ENCODE results near the gene GOLGA6L7. TPM values are rescaled to one million over a fixed set of nuclear protein-coding genes. Genes with fewer than 3 reads are reported as not detected.
"Not testable (repeated sequence)": the region's sequence is repeated elsewhere in the genome, so short reads cannot be mapped to it uniquely, and the experiment has no call there.

Gene GOLGA6L7
- not detected for total RNA-seq
- polyA plus RNA-seq: not detected
- long read RNA-seq, donor 1, partial matches to known transcripts: 0 of 1 reads
- long read RNA-seq, donor 1, other reads (novel, unspliced or antisense): 1 of 1 reads
- long read RNA-seq, donor 2: 0 reads
- long read RNA-seq, donor 3: 0 reads

GRCh38 chr15:28848521-28848920, at the start of gene GOLGA6L7:
Gene GOLGA6L7, minus strand, starts transcription at chr15:28848644. Its CDS starts 95 bp downstream, at chr15:28848549.
- H3K4me1 ChIP-seq; DNase-seq; intact Hi-C loops (cut with DNase I); H3K27ac ChIP-seq; H3K4me3 ChIP-seq; H3K36me3 ChIP-seq; H3K9me3 ChIP-seq; ATAC-seq; H3K27me3 ChIP-seq: not testable (repeated sequence)
- 93 to 95% methylated on average over 13 of the region's 13 CpGs for WGBS, 2 donors

GRCh38 chr15:28897861-28898585, 49.6 kb upstream of the GOLGA6L7 start:
- TF ChIP-seq CTCF (IDR thresholded peaks at IDR 0.05): no peak
- no peak for DNase-seq
- intact Hi-C loops (cut with DNase I): no loop called here
- Histone ChIP-seq H3K4me1 (no peaks in the 10 kb centered on the region), H3K27me3 (peaks cover 0 to 9% (median 0%) of the 10 kb centered on the region in 7 donors), H3K27ac (no peak overlapping the region), H3K36me3 (no peaks in the 10 kb centered on the region), H3K4me3 (no peak overlapping the region), H3K9me3 (no peaks in the 10 kb centered on the region)
- no peak for ATAC-seq
- WGBS, 2 donors: 89 to 91% methylated on average over 13 of the region's 13 CpGs

- no peaks in the 10 kb centered on the region for H3K36me3 ChIP-seq
- intact Hi-C loops (cut with DNase I): no loop called here
- no peak for TF ChIP-seq CTCF (IDR thresholded peaks at IDR 0.05)
- H3K27me3 ChIP-seq: peaks cover 0 to 9% (median 0%) of the 10 kb centered on the region in 7 donors
- no peak overlapping the region for H3K27ac ChIP-seq
- no peak for ATAC-seq
- no peak overlapping the region for H3K4me3 ChIP-seq
- no peaks in the 10 kb centered on the region for H3K4me1 ChIP-seq
- DNase-seq: no peak
- 58 to 60% methylated on average over 4 of the region's 4 CpGs for WGBS, 2 donors
- H3K9me3 ChIP-seq: no peaks in the 10 kb centered on the region
Observed at GRCh38 chr15:28896951-28897350, 48.5 kb upstream of the GOLGA6L7 start.

GRCh38 chr15:28895566-28895965, 47.1 kb upstream of the GOLGA6L7 start:
- intact Hi-C loops (cut with DNase I): no loop called here
- no peaks in the 10 kb centered on the region for H3K36me3 ChIP-seq
- H3K4me3 ChIP-seq: no peak overlapping the region
- no peak overlapping the region for H3K27ac ChIP-seq
- no peaks in the 10 kb centered on the region for H3K9me3 ChIP-seq
- no peak for TF ChIP-seq CTCF (IDR thresholded peaks at IDR 0.05)
- DNase-seq: no peak
- ATAC-seq: no peak
- WGBS, 2 donors: 83 to 88% methylated on average over 6 of the region's 6 CpGs
- no peaks in the 10 kb centered on the region for H3K4me1 ChIP-seq
- peaks cover 0 to 9% (median 0%) of the 10 kb centered on the region in 7 donors for H3K27me3 ChIP-seq

GRCh38 chr15:28895146-28895545, 46.7 kb upstream of the GOLGA6L7 start:
- WGBS, 2 donors: 86 to 90% methylated on average over 13 of the region's 13 CpGs
- no peak for ATAC-seq
- intact Hi-C loops (cut with DNase I): no loop called here

More at GRCh38 chr15:28895146-28895545, 46.7 kb upstream of the GOLGA6L7 start:
- H3K27me3 ChIP-seq: peaks cover 0 to 9% (median 0%) of the 10 kb centered on the region in 7 donors
- H3K36me3 ChIP-seq: no peaks in the 10 kb centered on the region
- no peak overlapping the region for H3K27ac ChIP-seq
- no peak for TF ChIP-seq CTCF (IDR thresholded peaks at IDR 0.05)
- H3K9me3 ChIP-seq: no peaks in the 10 kb centered on the region
- no peak overlapping the region for H3K4me3 ChIP-seq
- H3K4me1 ChIP-seq: no peaks in the 10 kb centered on the region
- DNase-seq: no peak

Data from heart right ventricle (tissue), 16 donors.